ENCODE data around the gene EDNRB. TPM values are rescaled to one million over a fixed set of nuclear protein-coding genes. Genes with fewer than 3 reads are reported as not detected.
"Not testable (repeated sequence)": the region's sequence is repeated elsewhere in the genome, so short reads cannot be mapped to it uniquely, and the experiment has no call there.

Gene EDNRB
- total and polyA plus RNA-seq, 2 experiments from 2014 or later, result 16.9 to 34.6 TPM

DNA sequence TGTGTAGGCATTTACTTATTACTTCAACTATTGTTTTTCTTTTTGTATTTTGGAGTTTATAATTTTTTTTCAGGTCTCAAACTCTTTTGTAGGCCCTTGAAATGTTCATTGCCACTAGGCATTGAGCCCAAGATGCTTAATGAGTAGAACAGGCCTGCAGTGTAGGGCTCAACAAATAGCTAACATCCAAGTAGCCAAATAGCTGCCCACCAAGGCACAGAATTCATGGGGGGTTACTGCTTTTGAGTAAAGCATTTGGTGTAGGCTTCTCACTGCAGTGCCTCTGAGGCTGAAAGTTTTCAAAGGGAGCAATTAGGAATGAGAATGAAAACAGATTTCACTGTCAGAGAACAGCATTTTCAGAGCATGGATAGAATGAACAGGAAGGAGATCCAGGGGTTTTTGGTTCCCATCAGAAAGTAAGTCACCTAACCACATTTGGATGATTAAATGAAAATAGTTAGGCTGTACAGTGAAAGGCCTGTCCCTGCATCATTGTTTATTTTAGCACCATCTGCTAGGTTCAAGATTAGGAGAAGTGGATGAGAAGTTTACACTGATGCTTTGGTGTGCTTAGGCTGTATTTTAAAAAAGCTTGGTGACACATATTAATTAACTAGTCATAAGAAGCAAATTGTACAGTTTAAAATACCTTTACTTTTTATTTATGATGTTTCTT is 61.0 kb downstream of the EDNRB start:
- TF ChIP-seq EZH2phosphoT487 (IDR thresholded peaks at IDR 0.05; ENCODE audit: low read depth, severe bottlenecking, unreplicated experiment) (no peak), CTCF (IDR thresholded peaks at IDR 0.05; ENCODE audit: poor library complexity) (no peak), EZH2 (IDR thresholded peaks at IDR 0.05; ENCODE audit: borderline replicate concordance) (no peak)
- Histone ChIP-seq H2AFZ (no peak overlapping the region), H3K27ac (no peak overlapping the region), H3K79me2 (no peaks in the 10 kb centered on the region), H4K20me1 (ENCODE audit: insufficient read depth, poor library complexity, severe bottlenecking) (no peaks in the 10 kb centered on the region), H3K4me1 (ENCODE audit: insufficient read depth) (no peaks in the 10 kb centered on the region), H3K27me3 (no peaks in the 10 kb centered on the region), H3K9me3 (ENCODE audit: low read depth) (no peaks in the 10 kb centered on the region), H3K9me2 (replicated peaks; ENCODE audit: insufficient read depth) (no peaks in the 10 kb centered on the region), H3K36me3 (replicated peaks; ENCODE audit: insufficient read depth, low read depth) (no peaks in the 10 kb centered on the region), H3K4me3 (no peak overlapping the region), H3K4me2 (no peak overlapping the region)
- DNase-seq (ENCODE audit: low spot score), result no peak

GRCh38 chr13:77853703-77854102 is 64.9 kb downstream of the EDNRB start:
- no peak overlapping the region for H3K4me2 ChIP-seq
- no peak overlapping the region for H3K4me3 ChIP-seq
- TF ChIP-seq EZH2phosphoT487 (IDR thresholded peaks at IDR 0.05; ENCODE audit: low read depth, severe bottlenecking, unreplicated experiment) (no peak), CTCF (IDR thresholded peaks at IDR 0.05; ENCODE audit: poor library complexity) (no peak), EZH2 (IDR thresholded peaks at IDR 0.05; ENCODE audit: borderline replicate concordance) (no peak)
- H3K9me2 ChIP-seq (replicated peaks; ENCODE audit: insufficient read depth), result no peaks in the 10 kb centered on the region
- no peaks in the 10 kb centered on the region for H3K4me1 ChIP-seq (ENCODE audit: insufficient read depth)
- H3K79me2 ChIP-seq, result no peaks in the 10 kb centered on the region
- H3K36me3 ChIP-seq (replicated peaks; ENCODE audit: insufficient read depth, low read depth), result no peaks in the 10 kb centered on the region
- no peak overlapping the region for H3K27ac ChIP-seq
- H2AFZ ChIP-seq, result no peak overlapping the region
- DNase-seq (ENCODE audit: low spot score), result no peak
- 36% methylated on average over 4 of the region's 4 CpGs for WGBS (ENCODE audit: low lambda C conversion rate, missing lambda C conversion rate)
- H3K9me3 ChIP-seq (ENCODE audit: low read depth), result no peaks in the 10 kb centered on the region
- no peaks in the 10 kb centered on the region for H3K27me3 ChIP-seq
- no peaks in the 10 kb centered on the region for H4K20me1 ChIP-seq (ENCODE audit: insufficient read depth, poor library complexity, severe bottlenecking)

GRCh38 chr13:77848050-77848449 is 70.6 kb downstream of the EDNRB start:
- not testable (repeated sequence) for H3K4me2 ChIP-seq; H3K4me1 ChIP-seq (ENCODE audit: insufficient read depth); H3K27ac ChIP-seq; DNase-seq (ENCODE audit: low spot score); H3K36me3 ChIP-seq (replicated peaks; ENCODE audit: insufficient read depth, low read depth); H2AFZ ChIP-seq; H3K27me3 ChIP-seq; H3K9me2 ChIP-seq (replicated peaks; ENCODE audit: insufficient read depth); H4K20me1 ChIP-seq (ENCODE audit: insufficient read depth, poor library complexity, severe bottlenecking); H3K79me2 ChIP-seq; H3K4me3 ChIP-seq; H3K9me3 ChIP-seq (ENCODE audit: low read depth)
- 99% methylated on average over 4 of the region's 4 CpGs for WGBS (ENCODE audit: low lambda C conversion rate, missing lambda C conversion rate)

GRCh38 chr13:77846173-77846572 is 72.5 kb downstream of the EDNRB start:
- no peak overlapping the region for H3K4me3 ChIP-seq
- H3K4me1 ChIP-seq (ENCODE audit: insufficient read depth), result no peaks in the 10 kb centered on the region
- H3K79me2 ChIP-seq, result no peaks in the 10 kb centered on the region
- 95% methylated on average over 1 of the region's 1 CpG for WGBS (ENCODE audit: low lambda C conversion rate, missing lambda C conversion rate)
- TF ChIP-seq EZH2 (IDR thresholded peaks at IDR 0.05; ENCODE audit: borderline replicate concordance) (no peak), EZH2phosphoT487 (IDR thresholded peaks at IDR 0.05; ENCODE audit: low read depth, severe bottlenecking, unreplicated experiment) (no peak), CTCF (IDR thresholded peaks at IDR 0.05; ENCODE audit: poor library complexity) (no peak)
- no peak for DNase-seq (ENCODE audit: low spot score)
- H3K9me3 ChIP-seq (ENCODE audit: low read depth), result no peaks in the 10 kb centered on the region
- H3K4me2 ChIP-seq, result no peak overlapping the region
- H3K9me2 ChIP-seq (replicated peaks; ENCODE audit: insufficient read depth), result no peaks in the 10 kb centered on the region
- no peak overlapping the region for H2AFZ ChIP-seq
- no peaks in the 10 kb centered on the region for H4K20me1 ChIP-seq (ENCODE audit: insufficient read depth, poor library complexity, severe bottlenecking)
- no peaks in the 10 kb centered on the region for H3K27me3 ChIP-seq
- H3K27ac ChIP-seq, result no peak overlapping the region
- H3K36me3 ChIP-seq (replicated peaks; ENCODE audit: insufficient read depth, low read depth), result no peaks in the 10 kb centered on the region

Small RNA genes lying within 50 kb of the gene (small RNA-seq; reads per million reads assigned to genes)
- gene RN7SL810P, result not detected

Other genes starting within 250 kb of the EDNRB start
- gene SLAIN1, start 221.1 kb downstream of the EDNRB start, total RNA-seq, result 19.5 and 22.7 TPM in 2 replicates
- gene SLAIN1, start 221.1 kb downstream of the EDNRB start, polyA plus RNA-seq, result 6.0 and 11.3 TPM in 2 replicates